GM08714 (cell line): ENCODE measurements around the gene DDX24.

ENCODE experiments used
- H3K4me3 ChIP-seq: fragments of 200-500 bp; sonication (Bioruptor generic); 2 replicates; pipeline ENCODE4 v1.5.1; 2014; ENCODE audit warnings: mild to moderate bottlenecking, low read length, inconsistent platforms
- ZNF274 ChIP-seq: IDR thresholded peaks from 2 replicates; pipeline ENCODE4 v1.6.1; 2012; ENCODE audit warnings: mild to moderate bottlenecking, low read depth, low read length

The DDX24 gene

DNA sequence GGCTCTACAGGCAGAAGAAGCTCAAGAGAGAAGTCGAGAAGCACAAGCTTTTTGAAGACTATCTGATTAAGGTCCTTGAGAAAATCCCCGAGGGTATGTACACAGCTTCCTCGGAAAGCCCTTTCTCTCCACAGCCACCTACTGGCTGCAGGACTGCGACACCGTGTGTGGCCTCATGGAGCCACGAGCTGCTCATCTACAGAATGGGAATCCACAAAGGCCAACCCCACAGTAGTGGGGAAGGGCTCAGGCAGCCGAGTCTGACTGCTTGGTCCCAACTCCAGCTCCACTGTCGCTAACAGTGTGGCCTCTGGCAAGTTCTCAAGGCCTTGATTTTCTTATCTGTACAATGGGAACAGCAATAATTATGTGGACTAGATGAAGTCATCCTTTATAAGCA is 81.4 kb downstream of the DDX24 start:
- TF ChIP-seq ZNF274, result no peak
- no peak overlapping the region for H3K4me3 ChIP-seq

DNA sequence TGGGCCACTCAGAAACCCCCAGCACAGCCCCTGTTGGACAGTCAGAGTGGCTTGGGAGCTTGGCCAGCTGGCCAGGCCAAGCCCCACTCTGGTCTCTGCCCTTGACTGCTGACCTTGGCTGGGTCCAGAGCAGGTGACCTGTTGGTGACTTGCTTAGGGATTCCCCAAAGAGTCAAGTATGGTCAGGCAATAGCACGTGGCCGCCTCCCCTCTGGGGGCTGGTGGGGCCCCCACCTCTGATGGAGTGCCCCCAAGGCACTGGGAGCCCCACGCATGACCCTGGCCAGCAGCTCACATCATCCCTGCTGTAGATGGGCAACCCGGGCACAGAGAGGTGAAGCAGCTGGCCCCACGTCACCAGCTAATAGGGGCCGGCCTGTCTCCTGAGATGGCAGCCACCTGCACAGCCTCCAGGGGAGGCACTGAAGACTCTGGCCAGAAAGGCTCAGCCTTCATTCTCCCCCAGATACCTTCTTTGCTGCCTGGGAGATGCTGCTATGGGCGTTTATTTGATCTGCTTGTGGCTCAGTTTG is 82.1 kb downstream of the DDX24 start:
- H3K4me3 ChIP-seq, result no peak overlapping the region
- TF ChIP-seq ZNF274, result no peak
